MCF 10A (cell line): ENCODE measurements around the gene MEF2B. TPM values are rescaled to one million over a fixed set of nuclear protein-coding genes. Genes with fewer than 3 reads are reported as not detected.
"Not testable (repeated sequence)": the region's sequence is repeated elsewhere in the genome, so short reads cannot be mapped to it uniquely, and the experiment has no call there.

Experiments
- BruUV-seq: library from RNA; stranded (reverse); fragments of 400-500 nt; replicated peaks from 2 replicates; lab custom pipeline; 2021; lab: Mats Ljungman, UMichigan
- CTCF ChIA-PET: fragments of 300-600 bp; sonication (Branson Sonifier 250); formaldehyde crosslinking; extraction: SDS; loops from one replicate; lab custom pipeline; 2021; ENCODE audit warnings: antibody characterized with exemption, inconsistent platforms; lab: Yijun Ruan, JAX
- POLR2A ChIA-PET: fragments of 300-600, 350-650 bp; sonication (Branson Sonifier 250); formaldehyde crosslinking; extraction: SDS; loops from one replicate; lab custom pipeline; 2020; ENCODE audit warnings: antibody characterized with exemption, inconsistent platforms; lab: Yijun Ruan, JAX
- DNase-seq: peaks from one replicate; pipeline ENCODE4 v3.0.0-alpha.2; 2018; ENCODE audit not compliant: unreplicated experiment
- H3K27ac Mint-ChIP-seq: one replicate; pipeline ENCODE4 v1.8.0; 2022; ENCODE audit warnings: mild to moderate bottlenecking, low read depth, mixed read lengths; ENCODE audit not compliant: unreplicated experiment
- H3K27me3 Mint-ChIP-seq: one replicate; pipeline ENCODE4 v1.8.0; 2022; ENCODE audit warnings: mixed read lengths; ENCODE audit not compliant: insufficient read depth, unreplicated experiment
- H3K36me3 Mint-ChIP-seq: one replicate; pipeline ENCODE4 v1.8.0; 2022; ENCODE audit warnings: mild to moderate bottlenecking, moderate library complexity, mixed read lengths; ENCODE audit not compliant: insufficient read depth, unreplicated experiment
- H3K4me1 Mint-ChIP-seq: one replicate; pipeline ENCODE4 v1.8.0; 2022; ENCODE audit warnings: mixed read lengths; ENCODE audit not compliant: insufficient read depth, unreplicated experiment
- H3K4me3 Mint-ChIP-seq: one replicate; pipeline ENCODE4 v1.8.0; 2022; ENCODE audit warnings: mild to moderate bottlenecking, moderate library complexity, mixed read lengths; ENCODE audit not compliant: unreplicated experiment
- H3K9me3 Mint-ChIP-seq: one replicate; pipeline ENCODE4 v1.8.0; 2022; ENCODE audit warnings: mixed read lengths; ENCODE audit not compliant: unreplicated experiment
- CTCF ChIP-seq: fragments of 200-600 bp; IDR thresholded peaks from one replicate; pipeline ENCODE4 v1.8.0; 2022; ENCODE audit warnings: antibody characterized with exemption, mild to moderate bottlenecking; ENCODE audit not compliant: unreplicated experiment
- intact Hi-C: fragments of 100-400 bp; cut with micrococcal nuclease; formaldehyde crosslinking; loops from 2 replicates; pipeline ENCODE4 v1.14.1; 2022
- total RNA-seq: library from RNA; stranded (reverse); gene quantifications from 2 replicates; pipeline ENCODE4 v1.2.3, GENCODE V29; 2022

The MEF2B gene
- total RNA-seq, 1 experiment from 2014 or later = 1.4 TPM

- ChIA-PET CTCF (interaction anchor here (0.6 to 0.7 kb wide), 2 partner anchors 94 to 224 kb away, joined by 3 to 4 read pairs; no protein-coding TSS in a partner anchor), POLR2A (interaction anchor here (1.0 kb wide), 1 partner anchor 98 kb away, joined by 8 read pairs; no protein-coding TSS in a partner anchor)
- no peak for TF ChIP-seq CTCF
- peak; percentile 99 for DNase-seq
- intact Hi-C loops = loop anchor here (5.0 kb wide), 1 partner anchor 76 kb away; the partner anchor contains the start of gene SLC25A42
- Mint-ChIP-seq H3K9me3 (no peaks in the 10 kb centered on the region), H3K4me3 (peak within 1 kb of the TSS; percentile 97), H3K27ac (peak within 1 kb of the TSS; percentile 98), H3K4me1 (peaks cover 11% of the 10 kb centered on the region), H3K27me3 (no peaks in the 10 kb centered on the region), H3K36me3 (peaks cover 5% of the 10 kb centered on the region)
- TSS peak; percentile 6 for BruUV-seq
Measured at GRCh38 chr19:19138109-19138981, 31.7 kb downstream of the MEF2B start, which contains the start of gene TMEM161A. Gene TMEM161A, minus strand, starts transcription at chr19:19138478. Its CDS starts 50 bp downstream, at chr19:19138428.

- no TSS peak for BruUV-seq
- peak overlapping the region; percentile 98 for H3K27ac Mint-ChIP-seq
- DNase-seq = no peak
- CTCF ChIA-PET = interaction anchor here (0.8 kb wide), 1 partner anchor 145 kb away, joined by 3 read pairs; no protein-coding TSS in a partner anchor
- POLR2A ChIA-PET = no interaction called here
- peak overlapping the region; percentile 97 for H3K4me3 Mint-ChIP-seq
- TF ChIP-seq CTCF = no peak
- peaks cover 11% of the 10 kb centered on the region for H3K4me1 Mint-ChIP-seq
- no peaks in the 10 kb centered on the region for H3K9me3 Mint-ChIP-seq
- peaks cover 5% of the 10 kb centered on the region for H3K36me3 Mint-ChIP-seq
- H3K27me3 Mint-ChIP-seq = no peaks in the 10 kb centered on the region
- intact Hi-C loops = loop anchor here (5.0 kb wide), 1 partner anchor 75 kb away; the partner anchor contains the start of gene SLC25A42
Measured at GRCh38 chr19:19137556-19138108, 32.4 kb downstream of the MEF2B start.

GRCh38 chr19:19135713-19136112 is 34.4 kb downstream of the MEF2B start:
- ChIA-PET POLR2A (interaction anchor here (0.7 kb wide), 1 partner anchor 36 kb away, joined by 3 read pairs; no protein-coding TSS in a partner anchor), CTCF (interaction anchor here (0.7 to 1.1 kb wide), 2 partner anchors 11 to 518 kb away, joined by 5 read pairs; no protein-coding TSS in a partner anchor)
- H3K36me3 Mint-ChIP-seq, DNase-seq, H3K9me3 Mint-ChIP-seq, H3K27me3 Mint-ChIP-seq, H3K27ac Mint-ChIP-seq, BruUV-seq, H3K4me3 Mint-ChIP-seq: not testable (repeated sequence)
- peaks cover 11% of the 10 kb centered on the region for H3K4me1 Mint-ChIP-seq
- intact Hi-C loops = loop anchor here (5.0 kb wide), 1 partner anchor 73 kb away; the partner anchor contains the start of gene SLC25A42

GRCh38 chr19:19134687-19135158 is 35.3 kb downstream of the MEF2B start:
- no peak overlapping the region for H3K4me3 Mint-ChIP-seq
- no TSS peak for BruUV-seq
- H3K27me3 Mint-ChIP-seq = no peaks in the 10 kb centered on the region
- no peak for DNase-seq
- H3K4me1 Mint-ChIP-seq = peaks cover 11% of the 10 kb centered on the region
- peaks cover 5% of the 10 kb centered on the region for H3K36me3 Mint-ChIP-seq
- intact Hi-C loops = loop anchor here (5.0 kb wide), 1 partner anchor 72 kb away; the partner anchor contains the start of gene SLC25A42
- TF ChIP-seq CTCF = no peak
- POLR2A ChIA-PET = no interaction called here
- CTCF ChIA-PET = no interaction called here
- peaks cover 7% of the 10 kb centered on the region for H3K9me3 Mint-ChIP-seq
- H3K27ac Mint-ChIP-seq = no peak overlapping the region
